Parathyroid adenoma (tissue), 2 donors: Measurements from ENCODE around the gene TACR2.
A peak's percentile ranks its signal among the peaks of the same experiment; 100 is the strongest.

Experiments
- H2AFZ ChIP-seq: fragments of 300-600 bp; sonication (generic); one replicate; pipeline ENCODE4 v1.7.0; 2017; ENCODE audit warnings: antibody characterized with exemption, mild to moderate bottlenecking
- H3K27ac ChIP-seq: fragments of 300-600 bp; sonication (generic); one replicate; pipeline ENCODE4 v1.7.0; 2017
- H3K27me3 ChIP-seq: fragments of 300-600 bp; sonication (generic); one replicate; pipeline ENCODE4 v1.7.0; 2017; ENCODE audit warnings: low read length; ENCODE audit not compliant: control insufficient read depth, insufficient read depth
- H3K36me3 ChIP-seq: fragments of 300-600 bp; sonication (generic); one replicate; pipeline ENCODE4 v1.7.0; 2017; ENCODE audit warnings: low read length; ENCODE audit not compliant: control insufficient read depth, insufficient read depth
- H3K4me1 ChIP-seq: fragments of 300-600 bp; sonication (generic); one replicate; pipeline ENCODE4 v1.7.0; 2017; ENCODE audit warnings: control low read depth
- H3K4me2 ChIP-seq: fragments of 300-600 bp; sonication (generic); one replicate; pipeline ENCODE4 v1.7.0; 2017; ENCODE audit warnings: low read length
- H3K4me3 ChIP-seq: fragments of 300-600 bp; sonication (generic); one replicate; pipeline ENCODE4 v1.7.0; 2017; ENCODE audit warnings: low read depth, low read length
- H3K79me2 ChIP-seq: fragments of 300-600 bp; sonication (generic); one replicate; pipeline ENCODE4 v1.7.0; 2017; ENCODE audit warnings: control low read depth
- H3K9ac ChIP-seq: fragments of 300-600 bp; sonication (generic); one replicate; pipeline ENCODE4 v1.7.0; 2017; ENCODE audit warnings: mild to moderate bottlenecking
- H3K9me3 ChIP-seq: fragments of 300-600 bp; sonication (generic); one replicate; pipeline ENCODE4 v1.7.0; 2017; ENCODE audit warnings: low read length; ENCODE audit not compliant: control insufficient read depth
- TF ChIP-seq, protein P1 (sequence below): fragments of 300-600 bp; sonication (generic); IDR thresholded peaks from one replicate; pipeline ENCODE4 v1.7.0; 2017; ENCODE audit warnings: antibody characterized with exemption, mild to moderate bottlenecking
- donor health status: primary hyperparathyroidism.

The TACR2 gene

DNA sequence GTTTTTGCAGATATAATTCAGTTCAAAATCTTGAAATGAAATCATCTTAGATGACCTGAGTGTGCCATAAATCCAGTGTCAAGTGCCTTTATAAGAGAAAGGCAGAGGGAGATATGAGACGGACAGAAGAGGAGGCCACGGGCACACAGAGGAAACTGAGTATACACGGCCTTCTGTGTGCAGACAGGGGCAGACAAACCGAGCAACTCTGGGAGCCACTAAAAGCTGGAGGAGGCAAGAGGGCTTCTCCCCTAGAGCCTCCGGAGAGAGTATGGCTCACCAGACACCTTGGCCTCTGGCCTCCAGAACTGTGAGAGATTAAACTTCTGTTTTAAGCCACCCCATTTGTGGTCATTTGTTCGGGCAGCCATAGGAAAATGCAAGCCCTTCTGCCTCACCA, 47.2 kb upstream of the TACR2 start:
- H3K27ac ChIP-seq, result no peak overlapping the region
- TF ChIP-seq, protein P1, sequence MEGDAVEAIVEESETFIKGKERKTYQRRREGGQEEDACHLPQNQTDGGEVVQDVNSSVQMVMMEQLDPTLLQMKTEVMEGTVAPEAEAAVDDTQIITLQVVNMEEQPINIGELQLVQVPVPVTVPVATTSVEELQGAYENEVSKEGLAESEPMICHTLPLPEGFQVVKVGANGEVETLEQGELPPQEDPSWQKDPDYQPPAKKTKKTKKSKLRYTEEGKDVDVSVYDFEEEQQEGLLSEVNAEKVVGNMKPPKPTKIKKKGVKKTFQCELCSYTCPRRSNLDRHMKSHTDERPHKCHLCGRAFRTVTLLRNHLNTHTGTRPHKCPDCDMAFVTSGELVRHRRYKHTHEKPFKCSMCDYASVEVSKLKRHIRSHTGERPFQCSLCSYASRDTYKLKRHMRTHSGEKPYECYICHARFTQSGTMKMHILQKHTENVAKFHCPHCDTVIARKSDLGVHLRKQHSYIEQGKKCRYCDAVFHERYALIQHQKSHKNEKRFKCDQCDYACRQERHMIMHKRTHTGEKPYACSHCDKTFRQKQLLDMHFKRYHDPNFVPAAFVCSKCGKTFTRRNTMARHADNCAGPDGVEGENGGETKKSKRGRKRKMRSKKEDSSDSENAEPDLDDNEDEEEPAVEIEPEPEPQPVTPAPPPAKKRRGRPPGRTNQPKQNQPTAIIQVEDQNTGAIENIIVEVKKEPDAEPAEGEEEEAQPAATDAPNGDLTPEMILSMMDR, result no peak
- H3K4me1 ChIP-seq, result no peaks in the 10 kb centered on the region

DNA sequence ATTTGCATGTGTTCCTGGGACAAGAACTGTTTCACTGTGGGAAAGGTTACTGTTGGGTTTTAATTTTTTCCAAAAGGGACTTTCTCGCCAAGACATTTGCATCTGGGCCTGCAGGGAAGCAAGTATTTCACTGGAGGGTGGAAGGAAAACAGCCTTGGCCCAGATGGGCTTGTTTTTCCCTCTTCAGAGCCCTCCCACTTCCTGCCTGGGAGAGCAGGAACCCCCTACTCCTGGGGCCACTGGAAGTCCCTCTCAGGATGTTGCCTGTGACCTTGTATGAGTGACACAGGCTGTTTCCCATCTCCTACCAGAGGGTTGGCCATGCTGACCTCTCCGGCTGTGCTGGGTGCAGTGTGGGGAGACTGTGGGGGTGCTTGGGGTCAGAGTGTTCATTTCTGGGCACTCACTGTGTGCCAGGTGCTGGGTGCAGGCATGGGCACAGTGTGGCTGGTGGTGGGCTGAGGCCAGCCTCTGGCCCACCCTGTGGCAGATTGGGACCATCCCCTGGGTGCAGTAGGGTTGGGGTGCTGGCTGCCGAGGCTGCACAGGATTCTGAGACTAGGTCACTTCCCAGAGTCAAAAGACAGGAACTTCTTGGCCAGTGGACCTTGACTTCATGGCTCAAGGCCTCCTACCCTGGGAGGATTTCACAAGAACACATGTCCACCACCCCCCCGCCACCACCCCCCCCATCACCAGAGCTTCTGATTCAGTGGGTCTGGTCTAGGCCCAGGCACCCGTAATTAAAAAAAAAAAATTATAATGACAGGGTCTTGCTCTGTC, 44.7 kb upstream of the TACR2 start:
- TF ChIP-seq, protein P1, result no peak
- no peaks in the 10 kb centered on the region for H3K4me1 ChIP-seq
- H3K79me2 ChIP-seq, result no peaks in the 10 kb centered on the region
- no peaks in the 10 kb centered on the region for H3K9me3 ChIP-seq
- H3K36me3 ChIP-seq, result no peaks in the 10 kb centered on the region
- no peak overlapping the region for H2AFZ ChIP-seq
- no peak overlapping the region for H3K27ac ChIP-seq
- no peak overlapping the region for H3K4me3 ChIP-seq
- no peak overlapping the region for H3K9ac ChIP-seq
- no peaks in the 10 kb centered on the region for H3K27me3 ChIP-seq
- no peak overlapping the region for H3K4me2 ChIP-seq

More for the DNA sequence above, 47.2 kb upstream of the TACR2 start:
- no peaks in the 10 kb centered on the region for H3K27me3 ChIP-seq
- no peaks in the 10 kb centered on the region for H3K9me3 ChIP-seq
- H3K9ac ChIP-seq, result no peak overlapping the region
- no peak overlapping the region for H2AFZ ChIP-seq
- H3K4me2 ChIP-seq, result no peak overlapping the region
- H3K36me3 ChIP-seq, result no peaks in the 10 kb centered on the region
- H3K4me3 ChIP-seq, result no peak overlapping the region
- H3K79me2 ChIP-seq, result no peaks in the 10 kb centered on the region

DNA sequence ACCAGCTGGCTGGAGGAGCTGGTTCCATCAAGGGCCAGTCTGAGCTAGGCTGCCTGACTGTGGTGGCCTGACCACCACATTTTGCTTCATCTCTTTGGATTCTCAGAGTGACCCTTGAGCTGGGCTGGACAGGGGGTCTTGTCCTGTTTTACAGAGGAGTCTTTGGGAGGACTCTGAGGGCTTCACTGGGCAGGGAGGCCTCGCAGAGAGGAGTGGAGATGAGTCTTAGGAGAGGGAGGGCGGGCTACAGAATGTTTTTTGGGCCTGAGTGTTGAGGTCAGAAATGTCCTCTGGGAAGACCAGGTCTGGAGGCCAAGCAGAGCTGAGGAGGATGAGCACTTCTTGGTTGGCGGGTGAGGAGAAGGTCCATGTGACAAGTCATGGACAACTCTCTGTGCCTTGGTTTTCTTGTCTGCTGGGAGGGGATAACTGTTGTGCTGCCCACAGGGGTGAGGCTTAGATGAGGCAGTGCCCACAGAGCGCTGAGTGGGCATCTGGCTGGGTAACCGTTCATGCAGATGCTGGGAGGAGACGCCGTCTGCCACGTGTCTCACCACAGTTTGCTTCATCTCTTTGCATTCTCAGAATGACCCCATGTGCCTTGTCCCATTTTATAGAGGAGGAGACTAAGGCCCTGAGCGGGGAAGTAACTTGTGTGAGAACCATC, 44.0 kb upstream of the TACR2 start:
- H3K4me1 ChIP-seq, result no peaks in the 10 kb centered on the region
- H3K36me3 ChIP-seq, result no peaks in the 10 kb centered on the region
- no peak overlapping the region for H3K4me2 ChIP-seq
- peak overlapping the region; percentile 36 for H3K27ac ChIP-seq
- H2AFZ ChIP-seq, result no peak overlapping the region
- no peak overlapping the region for H3K4me3 ChIP-seq
- no peaks in the 10 kb centered on the region for H3K27me3 ChIP-seq
- no peaks in the 10 kb centered on the region for H3K79me2 ChIP-seq
- no peak overlapping the region for H3K9ac ChIP-seq
- H3K9me3 ChIP-seq, result no peaks in the 10 kb centered on the region
- TF ChIP-seq, protein P1, result no peak

DNA sequence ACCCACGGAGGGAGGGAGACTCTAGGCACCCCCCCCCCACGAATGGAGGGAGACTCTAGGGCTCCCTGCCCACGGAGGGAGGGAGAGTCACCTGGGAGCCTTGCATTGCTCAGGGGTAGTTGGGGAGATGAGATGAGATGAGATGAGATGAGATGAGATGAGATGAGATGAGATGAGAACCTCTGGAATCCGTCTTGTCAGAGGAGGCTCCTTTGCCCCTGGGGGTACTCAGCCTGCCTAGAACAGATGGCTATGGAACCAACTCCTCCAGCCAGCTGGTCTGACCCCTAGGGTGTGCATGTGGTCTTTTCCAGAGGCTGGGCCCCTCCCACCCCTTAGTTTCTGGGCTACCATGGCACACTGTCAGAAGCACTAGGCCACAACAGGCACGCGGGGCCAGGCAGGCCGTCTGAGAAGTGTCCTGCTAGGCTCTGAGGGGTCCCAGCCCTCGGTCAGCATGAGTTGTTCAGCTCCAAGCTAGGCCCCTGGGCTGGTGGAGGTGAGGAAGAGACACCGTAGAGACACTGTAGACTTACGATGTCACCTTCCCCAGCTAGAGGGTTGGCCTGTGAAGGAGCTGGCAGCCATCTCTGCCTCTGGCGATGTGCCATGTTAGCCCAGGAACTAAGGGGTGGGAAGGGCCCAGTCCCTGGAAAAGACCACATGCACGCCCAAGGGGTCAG, 43.3 kb upstream of the TACR2 start:
- H3K79me2 ChIP-seq, result no peaks in the 10 kb centered on the region
- H3K27ac ChIP-seq, result peak overlapping the region; percentile 36
- H3K4me2 ChIP-seq, result no peak overlapping the region
- no peaks in the 10 kb centered on the region for H3K27me3 ChIP-seq
- TF ChIP-seq, protein P1, result no peak
- H3K9ac ChIP-seq, result no peak overlapping the region
- no peaks in the 10 kb centered on the region for H3K9me3 ChIP-seq
- H3K4me3 ChIP-seq, result no peak overlapping the region
- no peaks in the 10 kb centered on the region for H3K36me3 ChIP-seq
- no peak overlapping the region for H2AFZ ChIP-seq
- H3K4me1 ChIP-seq, result no peaks in the 10 kb centered on the region
